GM19239 (cell line): ENCODE measurements around the gene POU2F3.
"Not testable (repeated sequence)": the region's sequence is repeated elsewhere in the genome, so short reads cannot be mapped to it uniquely, and the experiment has no call there.

Experiments used
- DNase-seq: peaks from one replicate; pipeline ENCODE4 v3.0.0; 2011; ENCODE audit warnings: low spot score; ENCODE audit not compliant: insufficient read length
- FAIRE-seq: peaks from 2 replicates; lab custom pipeline; 2011; peaks lifted over from hg19 to GRCh38; lab: Jason Lieb, UNC

The POU2F3 gene

DNA sequence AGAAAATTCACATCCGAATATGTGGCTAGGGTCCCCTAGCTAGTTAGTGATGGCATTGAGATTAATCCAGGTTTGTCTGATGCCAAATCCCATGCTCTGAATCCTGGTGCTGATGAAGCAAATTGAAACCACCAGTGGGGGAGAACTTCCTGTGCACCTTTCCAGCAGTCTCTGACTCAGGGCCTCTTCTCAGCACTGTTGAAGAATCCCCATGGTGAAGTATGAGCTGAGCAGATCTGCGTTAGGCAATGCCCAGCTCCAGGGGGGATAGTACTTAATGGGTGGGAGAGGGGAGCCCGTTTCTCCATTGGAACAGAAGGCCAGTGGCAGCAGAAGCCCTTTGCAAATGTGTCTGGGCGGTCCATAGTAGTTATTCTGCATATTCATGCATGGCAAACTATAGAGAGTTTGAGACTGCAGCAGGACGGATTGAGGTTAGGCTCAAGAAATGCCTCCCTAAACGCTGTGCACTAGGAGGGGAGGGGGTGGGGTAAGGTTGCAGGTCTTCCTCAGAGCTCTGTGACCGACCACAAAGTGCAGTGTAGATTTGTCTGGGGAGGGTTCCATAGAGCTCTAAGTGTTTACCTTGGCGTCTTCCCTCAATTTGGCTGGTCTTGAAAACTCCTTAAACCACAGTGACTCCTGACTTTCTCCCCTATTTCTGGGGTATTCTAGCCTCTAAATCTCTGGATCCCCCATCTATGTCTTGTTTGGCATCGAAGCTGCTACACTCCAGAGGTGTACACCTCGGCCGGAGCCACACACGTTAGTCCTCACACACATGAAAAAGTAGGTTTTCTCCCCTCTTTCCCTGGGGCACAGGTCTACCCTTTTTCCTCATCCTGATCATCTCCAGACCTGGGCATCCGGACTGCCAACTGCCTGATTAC lies 4.8 kb downstream of the POU2F3 start:
- FAIRE-seq: no peak

DNA sequence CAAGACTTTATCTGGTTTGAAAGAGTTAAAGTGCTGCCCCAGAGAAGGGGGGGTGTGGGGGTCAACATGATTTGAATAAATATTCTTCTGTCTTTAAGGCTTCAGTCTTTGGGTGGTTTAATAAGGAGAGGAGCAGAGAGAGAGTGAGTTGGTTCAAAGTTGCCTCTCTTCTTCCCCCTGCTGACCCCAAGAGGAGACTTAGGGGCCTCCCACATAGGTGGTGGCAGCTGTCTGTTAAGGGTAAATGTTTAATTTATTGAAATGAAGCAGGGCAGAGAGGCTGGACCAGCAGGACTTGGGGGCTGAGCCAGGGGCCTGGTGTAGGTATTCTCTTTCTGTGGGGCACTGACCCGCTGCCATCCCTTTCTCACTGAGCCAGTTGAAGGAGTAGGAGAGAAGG lies 5.5 kb downstream of the POU2F3 start:
- no peak for FAIRE-seq

More for the DNA sequence above, 4.8 kb downstream of the POU2F3 start:
- DNase-seq: no peak

DNA sequence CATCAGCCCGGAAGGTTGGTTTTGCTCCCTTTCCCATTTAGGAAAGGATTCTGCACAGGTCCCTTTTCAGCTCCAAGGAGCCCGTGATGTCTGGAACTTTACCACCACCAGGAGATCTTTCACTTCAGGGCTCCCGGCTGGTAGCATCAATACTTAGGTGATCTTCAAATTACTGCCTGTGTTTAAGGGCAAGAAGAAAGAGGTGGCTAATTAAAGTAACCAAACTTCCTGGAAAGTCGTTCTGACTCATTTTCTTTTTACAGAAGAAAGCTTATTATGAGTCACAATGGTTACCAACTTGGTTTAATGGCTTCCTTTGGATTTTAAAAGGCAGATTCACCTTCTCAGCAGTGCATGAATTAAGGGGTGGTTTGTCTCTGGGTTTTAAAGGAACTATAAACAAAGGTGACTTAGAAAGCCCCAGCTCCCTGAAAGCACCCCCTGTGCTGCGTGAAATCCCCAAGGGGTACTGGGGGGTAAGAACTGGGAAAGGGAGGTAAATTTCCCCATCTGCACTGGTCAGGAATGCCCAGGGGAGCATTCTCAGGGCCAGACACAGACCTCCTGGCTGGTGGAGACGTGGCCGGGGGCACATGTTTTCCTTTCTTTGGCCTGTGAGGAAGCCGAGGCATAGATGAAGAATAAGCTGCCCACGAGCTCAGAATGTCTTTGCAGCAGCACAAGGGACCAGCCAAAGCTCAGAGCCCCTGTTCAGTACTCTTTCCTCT lies 8.8 kb downstream of the POU2F3 start:
- no peak for DNase-seq
- FAIRE-seq: peak; percentile 49

More for the DNA sequence above, 5.5 kb downstream of the POU2F3 start:
- DNase-seq: no peak

DNA sequence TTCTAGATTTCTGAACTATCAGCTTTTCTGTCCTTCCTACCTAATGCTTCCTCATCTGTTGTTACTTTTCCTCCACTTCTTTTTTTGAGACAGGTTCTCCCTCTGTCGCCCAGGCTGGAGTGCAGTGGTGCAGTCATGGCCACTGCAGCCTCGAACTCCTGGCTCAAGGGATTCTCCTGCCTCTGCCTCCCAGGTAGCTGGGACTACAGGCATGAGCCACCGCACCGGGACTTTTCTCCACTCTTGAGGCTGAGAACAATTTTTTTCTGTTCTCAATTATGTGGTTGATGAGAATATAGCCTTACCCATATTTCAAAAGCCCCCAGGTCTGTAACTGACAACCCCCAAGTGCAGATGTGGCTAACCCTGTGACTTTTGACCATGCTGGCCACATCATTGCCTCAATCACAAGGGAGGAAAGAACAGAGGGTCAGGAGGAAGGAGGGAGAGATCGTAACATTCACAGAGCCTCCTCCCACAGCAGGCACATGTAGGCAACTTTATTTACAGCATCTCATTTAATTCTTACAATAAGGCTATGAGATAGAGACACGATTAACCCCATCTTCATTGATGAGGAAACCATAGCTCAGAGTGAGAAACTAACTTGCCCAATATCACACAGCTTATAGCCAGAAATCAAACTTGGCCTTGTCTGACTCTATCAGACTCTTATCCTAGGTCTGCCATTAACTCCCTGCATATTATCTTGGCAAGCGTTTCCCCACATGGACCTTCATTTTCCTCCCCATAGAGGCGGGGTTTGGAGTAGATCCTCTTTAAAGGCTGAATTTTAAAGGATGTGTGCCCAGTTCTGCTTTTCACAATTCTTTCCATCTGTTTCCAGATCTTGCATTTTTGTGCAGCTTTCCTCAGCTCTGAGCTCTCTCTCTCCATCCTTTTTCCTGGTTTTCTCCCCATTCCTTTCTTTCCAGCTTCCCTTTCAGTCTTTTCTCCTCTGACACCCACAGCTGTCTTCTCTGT lies 9.6 kb downstream of the POU2F3 start:
- no peak for DNase-seq
- FAIRE-seq: no peak

DNA sequence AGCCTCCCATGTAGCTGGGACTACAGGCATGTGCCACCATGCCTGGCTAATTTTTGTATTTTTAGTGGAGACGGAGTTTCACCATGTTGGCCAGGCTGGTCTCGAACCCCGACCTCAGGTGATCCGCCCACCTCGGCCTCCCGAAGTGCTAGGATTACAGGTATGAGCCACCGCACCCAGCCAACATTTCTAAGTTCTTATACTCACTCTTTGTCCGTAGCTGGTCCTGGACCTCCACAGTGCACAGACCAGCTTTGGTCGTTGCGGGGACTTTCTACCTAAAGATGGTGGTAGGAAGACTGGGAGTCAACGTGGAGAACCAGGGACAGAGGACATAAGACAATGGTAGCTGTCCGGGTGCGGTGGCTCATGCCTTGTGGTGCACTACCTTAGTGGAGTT lies 13.4 kb downstream of the POU2F3 start:
- DNase-seq, FAIRE-seq: not testable (repeated sequence)

DNA sequence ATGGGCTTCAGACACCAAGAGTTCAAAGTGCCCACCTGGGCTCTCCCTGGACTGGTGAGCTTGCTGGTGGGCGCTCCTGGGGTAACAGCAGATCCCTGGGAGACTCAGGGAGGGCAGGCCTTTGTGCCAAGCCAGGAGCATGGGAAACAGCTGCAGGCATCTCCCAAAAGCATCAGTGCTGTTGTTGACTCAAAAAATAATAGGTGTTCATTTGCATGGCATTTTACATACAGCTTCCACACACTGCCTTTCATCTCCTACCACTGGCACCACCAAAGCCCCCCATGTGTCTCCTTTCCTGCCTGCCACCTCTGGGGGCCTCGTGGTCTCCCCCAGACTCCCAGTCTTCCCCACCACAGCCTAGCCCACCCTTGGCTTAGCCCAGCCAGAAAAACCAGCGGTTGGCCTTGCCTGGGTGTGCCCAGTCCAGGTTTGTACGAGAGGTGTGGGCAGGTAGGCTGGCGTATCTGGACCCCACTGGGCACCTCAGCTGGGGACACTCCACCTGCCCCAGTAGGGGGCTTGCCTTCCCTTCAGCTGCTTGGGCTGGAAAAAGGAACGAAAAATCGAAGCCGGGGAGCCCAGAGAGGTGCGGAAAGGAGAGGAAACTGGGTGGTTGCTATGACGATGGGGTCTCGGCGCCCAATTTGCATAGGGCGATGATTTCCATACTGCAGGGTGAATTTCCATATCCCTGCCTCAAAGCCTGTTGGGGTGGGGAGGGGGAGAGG lies 15.0 kb downstream of the POU2F3 start:
- peak; percentile 21 for FAIRE-seq
- no peak for DNase-seq

DNA sequence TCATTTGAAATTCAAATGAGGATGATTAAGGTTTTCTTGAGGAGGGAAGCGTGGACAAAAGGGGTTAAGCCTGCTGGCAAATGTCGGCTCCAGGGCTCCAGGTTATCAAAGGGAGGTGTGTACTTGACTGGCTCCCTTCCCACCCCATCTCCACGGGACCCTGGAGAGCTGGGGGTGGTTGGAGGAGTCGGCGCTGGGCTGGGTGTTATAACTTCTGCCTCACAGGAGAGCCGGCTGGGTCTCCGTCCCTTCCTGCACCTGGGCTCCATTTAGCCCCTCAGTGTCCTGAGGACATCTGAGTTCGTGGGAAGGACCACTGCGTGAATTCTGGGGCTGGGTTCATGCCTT lies 15.6 kb downstream of the POU2F3 start:
- no peak for FAIRE-seq
- no peak for DNase-seq

DNA sequence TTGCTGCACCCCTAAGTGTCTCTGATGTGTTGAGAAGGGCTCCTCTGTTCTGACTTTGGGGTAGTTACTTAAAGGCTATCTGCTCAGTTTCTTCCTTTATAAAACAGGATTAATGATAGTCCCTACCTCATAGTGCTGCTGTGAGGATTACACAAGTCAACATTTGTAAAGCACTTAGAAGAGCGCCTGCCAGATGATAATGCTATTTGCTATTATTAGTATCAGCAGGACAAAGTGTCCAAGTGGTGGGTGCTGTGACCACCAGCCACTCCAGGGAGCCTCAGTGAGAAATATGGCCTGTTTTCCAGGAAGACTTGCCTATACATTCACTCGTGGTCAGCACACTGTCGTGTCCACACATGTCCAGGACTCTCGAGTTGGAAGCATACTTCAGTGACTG lies 16.2 kb downstream of the POU2F3 start:
- FAIRE-seq (no peak), DNase-seq (no peak)

DNA sequence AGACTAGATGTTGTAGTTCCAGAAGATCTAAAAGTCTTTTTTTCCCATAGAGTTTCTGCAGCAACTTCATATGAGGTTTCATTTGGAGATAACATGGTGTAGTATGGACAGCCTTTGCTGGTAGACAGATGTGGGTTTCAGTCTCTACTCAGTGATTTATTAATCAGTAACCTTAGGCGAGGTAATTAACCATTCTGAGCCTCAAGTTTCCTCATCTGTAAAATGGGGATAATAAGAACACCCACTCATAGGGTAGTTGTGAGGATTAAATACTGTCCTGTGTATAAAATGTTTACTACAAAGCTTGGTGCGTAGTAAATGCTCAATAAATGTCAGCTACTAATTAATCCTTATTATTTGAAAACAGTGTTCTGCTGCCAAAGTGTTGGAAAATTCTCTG lies 16.8 kb downstream of the POU2F3 start:
- no peak for DNase-seq
- peak; percentile 47 for FAIRE-seq

DNA sequence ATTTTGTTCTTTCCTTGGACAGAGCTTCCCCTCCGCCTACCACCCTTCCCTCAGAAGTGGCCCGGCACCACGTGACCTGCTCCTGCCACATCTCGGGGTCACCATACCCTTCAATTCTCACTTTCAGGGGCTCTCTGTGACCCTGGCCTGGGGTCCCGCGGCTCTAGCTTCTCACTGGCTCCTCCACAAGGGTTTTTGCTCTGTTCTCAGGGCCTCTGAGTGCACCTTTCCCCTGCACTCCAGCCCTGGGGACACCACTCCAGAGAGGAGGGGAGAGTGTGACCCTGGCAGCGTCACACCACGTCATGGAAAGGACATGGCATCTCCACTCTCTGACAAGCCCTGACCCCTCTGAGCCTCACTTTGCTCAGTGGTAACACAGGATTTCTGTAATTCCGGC lies 17.4 kb downstream of the POU2F3 start:
- FAIRE-seq: no peak
- DNase-seq: no peak

DNA sequence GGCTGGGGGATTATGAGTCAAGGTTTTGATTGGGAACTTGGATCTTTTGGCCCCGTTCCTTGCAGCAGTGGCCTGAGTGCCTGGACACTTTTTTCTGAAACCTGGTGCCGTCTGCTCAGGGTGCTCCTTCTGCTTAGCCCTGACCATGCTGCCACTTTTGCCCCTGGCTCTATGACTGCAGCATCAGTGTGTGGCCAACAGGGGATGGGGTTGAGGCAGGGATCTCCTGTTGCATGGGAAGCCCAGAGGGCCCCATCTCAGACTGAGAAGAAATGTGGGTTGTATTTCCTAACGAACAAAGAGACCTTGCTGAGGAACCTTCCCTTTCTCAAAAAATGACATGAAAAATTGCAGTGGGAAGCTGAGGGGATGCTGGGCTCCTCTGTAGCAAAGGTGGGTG lies 18.7 kb downstream of the POU2F3 start:
- DNase-seq (no peak), FAIRE-seq (no peak)

DNA sequence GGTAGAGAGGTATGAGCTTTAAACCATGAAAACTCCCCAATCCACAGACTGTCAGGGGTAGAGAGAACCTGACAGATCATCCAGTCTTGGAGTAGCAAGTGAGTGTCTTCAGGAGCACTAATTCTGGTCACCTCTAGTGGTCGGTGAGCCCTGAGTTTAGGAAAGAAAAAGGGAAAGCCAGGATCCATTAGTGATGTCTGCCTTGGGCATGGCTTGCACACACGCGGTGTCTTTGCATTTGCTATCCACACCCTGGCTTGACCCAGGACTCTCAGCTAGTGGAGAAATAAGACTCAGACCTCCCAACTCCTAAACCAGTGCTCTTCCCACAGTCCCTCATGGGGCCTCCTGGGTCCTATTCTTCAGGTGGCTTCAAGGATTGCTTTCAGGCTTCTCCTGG lies 19.3 kb downstream of the POU2F3 start:
- FAIRE-seq (no peak), DNase-seq (no peak)

DNA sequence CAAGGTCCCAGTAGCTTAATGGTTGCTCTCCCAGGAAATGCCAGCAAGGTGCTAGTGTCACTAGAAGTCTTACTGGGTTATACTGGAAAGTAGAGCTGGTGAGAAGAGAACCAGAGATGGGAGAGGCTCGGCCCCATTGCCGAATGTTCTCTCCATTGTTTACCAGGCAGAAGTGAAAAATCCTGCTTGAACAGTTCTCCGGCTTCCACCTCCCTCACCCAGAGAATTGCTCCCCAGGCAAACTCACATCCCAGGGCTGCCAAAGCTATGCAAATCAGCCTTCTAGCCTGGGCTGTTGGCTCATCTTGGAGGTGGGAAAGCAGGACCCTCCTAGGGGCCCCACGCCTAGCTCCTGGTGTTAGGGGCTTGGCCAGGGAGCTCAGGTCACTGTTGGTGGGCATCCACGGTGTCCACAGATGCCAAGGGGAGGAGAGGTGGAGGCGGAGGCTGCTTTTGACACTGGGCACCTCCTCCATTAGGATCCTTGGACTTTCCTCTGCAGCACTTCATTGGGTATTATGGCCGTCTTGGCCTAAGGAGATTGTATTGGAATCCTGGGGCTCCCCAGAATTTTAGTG lies 20.1 kb downstream of the POU2F3 start:
- DNase-seq: no peak
- no peak for FAIRE-seq

DNA sequence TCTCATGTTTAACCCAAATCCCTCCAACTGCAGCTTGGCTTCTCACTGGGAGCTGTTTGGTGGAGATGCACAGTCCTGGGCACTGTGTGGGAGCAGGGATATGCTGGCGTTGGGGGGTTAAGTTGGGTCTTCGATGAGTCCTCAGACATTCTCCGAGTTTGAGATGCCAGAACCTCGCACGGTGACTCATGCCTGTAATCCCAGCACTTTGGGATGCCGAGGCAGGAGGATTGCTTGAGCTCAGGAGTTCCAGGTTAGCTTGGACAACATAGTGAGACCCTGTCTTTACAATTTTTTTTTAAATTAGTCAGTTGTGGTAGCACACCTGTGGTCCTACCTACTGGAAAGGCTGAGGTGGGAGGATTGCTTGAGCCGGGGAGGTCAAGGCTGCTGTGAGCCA lies 20.7 kb downstream of the POU2F3 start:
- no peak for FAIRE-seq
- no peak for DNase-seq

DNA sequence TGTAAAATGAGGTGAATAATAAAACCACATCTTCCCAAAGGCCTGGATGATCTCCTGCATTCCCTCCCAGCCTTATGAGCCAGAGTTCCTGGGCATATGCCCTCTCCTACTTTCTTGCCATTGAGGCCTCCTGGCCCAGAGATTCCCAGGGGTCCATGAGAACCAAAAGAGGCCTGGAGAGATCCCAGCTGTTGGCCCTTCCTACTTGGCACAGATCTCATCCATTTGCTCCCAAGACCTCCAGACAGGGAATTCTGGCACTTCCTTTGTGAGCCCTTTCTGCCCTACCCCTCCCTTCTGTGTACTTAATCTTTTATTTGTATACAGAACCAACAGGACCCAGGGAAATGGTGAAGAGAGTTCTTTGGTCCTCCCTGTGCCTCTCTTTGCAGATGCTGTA lies 21.4 kb downstream of the POU2F3 start:
- FAIRE-seq (no peak), DNase-seq (no peak)

DNA sequence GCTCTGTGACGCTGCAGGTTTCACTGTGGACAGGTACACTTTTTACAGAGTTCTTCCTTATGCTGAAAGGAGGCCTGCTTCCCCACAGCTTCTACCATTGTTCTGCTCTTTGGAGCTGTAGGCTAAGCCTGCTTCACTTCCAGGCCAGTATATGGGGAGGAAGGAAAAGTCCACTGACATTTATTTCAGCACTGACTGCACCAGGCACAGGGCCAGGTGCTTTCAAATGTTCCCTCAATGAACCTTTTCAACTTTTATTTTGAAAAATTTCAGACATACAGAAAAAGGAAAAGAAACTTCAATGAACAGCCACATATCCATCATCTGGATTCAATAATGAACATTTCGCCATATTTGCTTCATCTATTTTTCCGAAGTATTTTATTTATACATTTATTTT lies 22.0 kb downstream of the POU2F3 start:
- DNase-seq: no peak
- no peak for FAIRE-seq

DNA sequence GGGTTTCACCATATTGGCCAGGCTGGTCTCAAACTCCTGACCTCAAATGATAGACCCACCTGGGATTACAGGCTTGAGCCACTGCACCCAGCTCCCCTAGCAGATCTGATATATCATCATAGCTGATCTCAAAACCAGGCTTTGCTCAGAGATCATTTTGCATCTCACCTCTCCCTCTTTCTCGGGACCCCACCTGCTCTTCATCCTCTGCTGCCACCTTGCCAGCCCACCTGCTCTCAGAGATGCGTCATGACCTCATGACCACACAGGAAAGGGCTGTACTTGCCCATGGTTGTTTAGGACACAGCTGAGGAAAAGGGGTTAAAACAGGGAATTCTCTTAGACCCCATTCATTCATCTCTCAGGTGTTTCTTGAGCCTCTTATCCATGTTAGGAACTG lies 27.4 kb downstream of the POU2F3 start:
- FAIRE-seq (no peak), DNase-seq (no peak)

DNA sequence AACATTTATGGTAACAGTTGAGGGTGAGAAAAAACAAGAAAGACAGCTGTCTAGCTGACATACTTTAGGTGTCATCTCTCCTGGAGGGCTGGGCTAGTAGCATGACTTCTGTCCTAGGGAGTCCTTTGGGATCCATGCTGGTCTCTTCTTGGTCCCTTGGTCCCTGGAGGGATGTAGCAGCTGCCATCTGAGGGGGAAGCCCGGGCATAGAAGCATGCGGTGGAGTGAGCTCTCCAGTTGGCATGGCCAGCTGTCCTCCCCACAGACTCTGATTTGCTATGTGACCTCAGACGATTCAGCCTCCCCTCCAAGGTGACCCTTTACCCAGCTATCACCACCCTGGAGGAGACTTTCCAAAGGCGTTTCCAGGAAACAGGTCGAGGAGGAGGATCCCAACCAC lies 28.7 kb downstream of the POU2F3 start:
- DNase-seq (no peak), FAIRE-seq (no peak)

DNA sequence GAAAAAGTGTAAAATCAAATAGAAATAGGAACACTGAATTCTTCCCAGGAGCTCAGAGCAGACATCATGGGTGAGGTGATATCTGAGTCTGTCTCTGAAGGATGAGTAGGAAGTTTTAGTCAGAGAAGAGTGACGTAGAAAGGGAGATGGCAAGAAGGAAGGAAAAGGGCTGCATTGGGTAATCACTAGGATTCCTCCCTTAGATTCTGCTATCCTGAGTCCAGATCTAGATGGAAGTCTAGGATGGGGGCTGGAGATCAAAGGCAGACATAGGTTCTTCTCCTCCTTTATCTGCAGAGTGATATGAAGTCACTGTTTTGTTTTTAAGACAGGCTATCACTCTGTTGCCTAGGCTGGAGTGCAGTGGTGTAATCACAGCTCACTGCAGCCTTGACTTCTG lies 30.4 kb downstream of the POU2F3 start:
- FAIRE-seq (no peak), DNase-seq (no peak)

DNA sequence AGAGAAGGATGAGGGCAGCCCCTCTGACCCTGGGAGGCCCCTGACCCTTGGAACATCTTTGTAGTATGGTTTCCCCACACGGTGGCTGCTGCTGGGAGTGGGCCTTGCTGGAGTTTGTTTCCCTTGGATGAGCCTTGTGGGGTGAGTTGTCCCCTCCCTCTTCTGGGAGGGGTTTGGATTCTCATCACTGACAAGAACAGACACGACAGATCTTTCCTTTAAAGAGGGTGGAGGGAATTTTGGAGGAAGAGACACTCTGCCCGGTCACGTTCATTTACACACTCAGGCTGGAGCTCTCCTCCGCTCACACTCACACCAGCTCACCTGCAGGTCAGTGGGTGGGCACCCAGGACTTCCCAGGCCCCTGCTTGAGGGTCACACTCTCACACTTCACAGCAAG lies 31.7 kb downstream of the POU2F3 start:
- FAIRE-seq (no peak), DNase-seq (no peak)
